Liver (tissue), 3 donors: Measurements from ENCODE around the gene ARSB.

Experiments used
- JUND ChIP-seq, 2 donors: IDR thresholded peaks; 2 replicates each; pipeline ENCODE4 v1.6.1; 2016; ENCODE audit warnings: antibody characterized with exemption in 2 of 2
- SP1 ChIP-seq: IDR thresholded peaks from 2 replicates; pipeline ENCODE4 v1.6.1; 2018; ENCODE audit warnings: antibody characterized with exemption, mild to moderate bottlenecking
- TF ChIP-seq, protein P1 (sequence below): fragments of 150-350 bp; IDR thresholded peaks from 2 replicates; pipeline ENCODE4 v1.5.1; 2017; ENCODE audit warnings: improper control_type of control experiment, low read depth, low read length; ENCODE audit not compliant: missing input control
- TF ChIP-seq, protein P2 (sequence below): IDR thresholded peaks from 2 replicates; pipeline ENCODE4 v1.6.1; 2016; ENCODE audit warnings: antibody characterized with exemption
- donor health status: healthy.
- donor health status: healthy.

DNA sequence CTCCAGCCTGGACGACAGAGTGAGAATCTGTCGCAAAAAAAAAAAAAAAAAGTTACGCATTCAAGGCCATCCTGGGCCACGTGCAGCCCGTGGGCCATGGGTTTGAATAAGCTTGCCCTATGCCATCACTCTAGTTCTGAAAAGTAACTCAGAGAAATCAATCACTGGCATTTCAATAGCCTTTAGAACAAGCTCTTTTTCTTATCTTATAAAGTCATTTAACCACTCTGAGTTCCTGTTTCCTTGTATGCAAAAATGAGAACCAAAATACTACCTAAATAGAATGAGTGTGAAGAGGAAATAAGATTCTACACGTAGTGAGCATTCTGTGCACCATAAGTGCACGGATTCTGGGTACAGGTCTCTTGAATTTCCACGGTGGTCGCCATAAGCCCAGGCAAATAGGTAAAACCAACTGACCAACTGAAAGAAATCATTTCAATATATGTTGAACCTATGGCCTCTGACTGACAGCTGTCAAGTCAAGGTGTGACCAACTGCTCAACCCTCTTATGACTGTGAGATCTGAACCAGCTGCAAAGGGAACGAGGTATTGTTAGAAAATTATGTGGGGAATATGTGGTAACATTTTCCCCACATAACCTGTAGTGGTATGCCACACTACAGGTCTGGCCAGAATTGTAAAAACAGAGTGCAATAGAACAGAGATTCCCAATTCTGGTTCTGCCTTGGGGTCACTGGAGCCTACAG is 192.6 kb downstream of the ARSB start:
- TF ChIP-seq, protein P1, sequence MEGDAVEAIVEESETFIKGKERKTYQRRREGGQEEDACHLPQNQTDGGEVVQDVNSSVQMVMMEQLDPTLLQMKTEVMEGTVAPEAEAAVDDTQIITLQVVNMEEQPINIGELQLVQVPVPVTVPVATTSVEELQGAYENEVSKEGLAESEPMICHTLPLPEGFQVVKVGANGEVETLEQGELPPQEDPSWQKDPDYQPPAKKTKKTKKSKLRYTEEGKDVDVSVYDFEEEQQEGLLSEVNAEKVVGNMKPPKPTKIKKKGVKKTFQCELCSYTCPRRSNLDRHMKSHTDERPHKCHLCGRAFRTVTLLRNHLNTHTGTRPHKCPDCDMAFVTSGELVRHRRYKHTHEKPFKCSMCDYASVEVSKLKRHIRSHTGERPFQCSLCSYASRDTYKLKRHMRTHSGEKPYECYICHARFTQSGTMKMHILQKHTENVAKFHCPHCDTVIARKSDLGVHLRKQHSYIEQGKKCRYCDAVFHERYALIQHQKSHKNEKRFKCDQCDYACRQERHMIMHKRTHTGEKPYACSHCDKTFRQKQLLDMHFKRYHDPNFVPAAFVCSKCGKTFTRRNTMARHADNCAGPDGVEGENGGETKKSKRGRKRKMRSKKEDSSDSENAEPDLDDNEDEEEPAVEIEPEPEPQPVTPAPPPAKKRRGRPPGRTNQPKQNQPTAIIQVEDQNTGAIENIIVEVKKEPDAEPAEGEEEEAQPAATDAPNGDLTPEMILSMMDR, result no peak
- TF ChIP-seq, protein P2, sequence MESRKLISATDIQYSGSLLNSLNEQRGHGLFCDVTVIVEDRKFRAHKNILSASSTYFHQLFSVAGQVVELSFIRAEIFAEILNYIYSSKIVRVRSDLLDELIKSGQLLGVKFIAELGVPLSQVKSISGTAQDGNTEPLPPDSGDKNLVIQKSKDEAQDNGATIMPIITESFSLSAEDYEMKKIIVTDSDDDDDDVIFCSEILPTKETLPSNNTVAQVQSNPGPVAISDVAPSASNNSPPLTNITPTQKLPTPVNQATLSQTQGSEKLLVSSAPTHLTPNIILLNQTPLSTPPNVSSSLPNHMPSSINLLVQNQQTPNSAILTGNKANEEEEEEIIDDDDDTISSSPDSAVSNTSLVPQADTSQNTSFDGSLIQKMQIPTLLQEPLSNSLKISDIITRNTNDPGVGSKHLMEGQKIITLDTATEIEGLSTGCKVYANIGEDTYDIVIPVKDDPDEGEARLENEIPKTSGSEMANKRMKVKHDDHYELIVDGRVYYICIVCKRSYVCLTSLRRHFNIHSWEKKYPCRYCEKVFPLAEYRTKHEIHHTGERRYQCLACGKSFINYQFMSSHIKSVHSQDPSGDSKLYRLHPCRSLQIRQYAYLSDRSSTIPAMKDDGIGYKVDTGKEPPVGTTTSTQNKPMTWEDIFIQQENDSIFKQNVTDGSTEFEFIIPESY, result no peak
- no peak for TF ChIP-seq SP1
- TF ChIP-seq JUND (IDR thresholded peaks at IDR 0.05), result no peak
